ENCODE data around the gene AGPS.
"Not testable (repeated sequence)": the region's sequence is repeated elsewhere in the genome, so short reads cannot be mapped to it uniquely, and the experiment has no call there.

Gene AGPS

GRCh38 chr2:177542396-177542795 is 149.8 kb downstream of the AGPS start:
- no peaks in the 10 kb centered on the region for H3K27me3 Mint-ChIP-seq
- no peaks in the 10 kb centered on the region for H3K9me3 Mint-ChIP-seq
- no peak for DNase-seq (ENCODE audit: low spot score in 2 of 2)
- no peaks in the 10 kb centered on the region for H3K4me1 Mint-ChIP-seq
- no peak for ATAC-seq (ENCODE audit: low read depth)
- H3K36me3 Mint-ChIP-seq = peaks cover 6% of the 10 kb centered on the region
- H3K4me3 Mint-ChIP-seq = no peak overlapping the region
- H3K27ac Mint-ChIP-seq = no peak overlapping the region

- H3K9me3 Mint-ChIP-seq = no peaks in the 10 kb centered on the region
- H3K27me3 Mint-ChIP-seq = no peaks in the 10 kb centered on the region
- H3K4me1 Mint-ChIP-seq = no peaks in the 10 kb centered on the region
- no peak for ATAC-seq (ENCODE audit: low read depth)
- no peak overlapping the region for H3K4me3 Mint-ChIP-seq
- no peak overlapping the region for H3K27ac Mint-ChIP-seq
- H3K36me3 Mint-ChIP-seq = peaks cover 3% of the 10 kb centered on the region
- no peak for DNase-seq (ENCODE audit: low spot score in 2 of 2)
Observed at GRCh38 chr2:177543007-177543760, 150.6 kb downstream of the AGPS start.

- no peak overlapping the region for H3K27ac Mint-ChIP-seq
- no peaks in the 10 kb centered on the region for H3K36me3 Mint-ChIP-seq
- H3K27me3 Mint-ChIP-seq = no peaks in the 10 kb centered on the region
- H3K9me3 Mint-ChIP-seq = no peaks in the 10 kb centered on the region
- no peak overlapping the region for H3K4me3 Mint-ChIP-seq
- ATAC-seq (ENCODE audit: low read depth) (no peak), DNase-seq (ENCODE audit: low spot score in 2 of 2) (no peak)
- H3K4me1 Mint-ChIP-seq = no peaks in the 10 kb centered on the region
Observed at GRCh38 chr2:177545143-177545542, 152.6 kb downstream of the AGPS start.

GRCh38 chr2:177545981-177546585 is 153.5 kb downstream of the AGPS start:
- ATAC-seq (ENCODE audit: low read depth) (no peak), DNase-seq (ENCODE audit: low spot score in 2 of 2) (no peak)
- H3K4me3 Mint-ChIP-seq = no peak overlapping the region
- H3K36me3 Mint-ChIP-seq = no peaks in the 10 kb centered on the region
- no peaks in the 10 kb centered on the region for H3K9me3 Mint-ChIP-seq
- H3K4me1 Mint-ChIP-seq = no peaks in the 10 kb centered on the region
- H3K27ac Mint-ChIP-seq = no peak overlapping the region
- H3K27me3 Mint-ChIP-seq = no peaks in the 10 kb centered on the region

GRCh38 chr2:177547122-177547521 is 154.5 kb downstream of the AGPS start:
- Mint-ChIP-seq H3K27me3 (no peaks in the 10 kb centered on the region), H3K27ac (no peak overlapping the region), H3K36me3 (no peaks in the 10 kb centered on the region), H3K4me3 (no peak overlapping the region), H3K4me1 (no peaks in the 10 kb centered on the region), H3K9me3 (no peaks in the 10 kb centered on the region)
- DNase-seq (ENCODE audit: low spot score in 2 of 2) (no peak), ATAC-seq (ENCODE audit: low read depth) (no peak)

- Mint-ChIP-seq H3K27me3 (no peaks in the 10 kb centered on the region), H3K27ac (no peak overlapping the region), H3K4me3 (no peak overlapping the region), H3K9me3 (no peaks in the 10 kb centered on the region), H3K4me1 (no peaks in the 10 kb centered on the region), H3K36me3 (no peaks in the 10 kb centered on the region)
- no peak for DNase-seq (ENCODE audit: low spot score in 2 of 2)
- no peak for ATAC-seq (ENCODE audit: low read depth)
Observed at GRCh38 chr2:177547772-177548171, 155.2 kb downstream of the AGPS start.

- no peak overlapping the region for H3K4me3 Mint-ChIP-seq
- ATAC-seq (ENCODE audit: low read depth) (no peak), DNase-seq (ENCODE audit: low spot score in 2 of 2) (no peak)
- H3K36me3 Mint-ChIP-seq = no peaks in the 10 kb centered on the region
- no peaks in the 10 kb centered on the region for H3K27me3 Mint-ChIP-seq
- H3K4me1 Mint-ChIP-seq = peaks cover 3% of the 10 kb centered on the region
- no peaks in the 10 kb centered on the region for H3K9me3 Mint-ChIP-seq
- H3K27ac Mint-ChIP-seq = no peak overlapping the region
Observed at GRCh38 chr2:177548636-177549035, 156.1 kb downstream of the AGPS start.

- Mint-ChIP-seq H3K4me1 (peaks cover 5% of the 10 kb centered on the region), H3K4me3 (no peak overlapping the region), H3K9me3 (no peaks in the 10 kb centered on the region), H3K27me3 (no peaks in the 10 kb centered on the region), H3K27ac (no peak overlapping the region), H3K36me3 (no peaks in the 10 kb centered on the region)
- no peak for ATAC-seq (ENCODE audit: low read depth)
- DNase-seq (ENCODE audit: low spot score in 2 of 2) = no peak
Observed at GRCh38 chr2:177549171-177549570, 156.6 kb downstream of the AGPS start.

- no peaks in the 10 kb centered on the region for H3K27me3 Mint-ChIP-seq
- DNase-seq (ENCODE audit: low spot score in 2 of 2) = no peak
- H3K27ac Mint-ChIP-seq = no peak overlapping the region
- H3K9me3 Mint-ChIP-seq = no peaks in the 10 kb centered on the region
- ATAC-seq (ENCODE audit: low read depth) = no peak
- H3K4me3 Mint-ChIP-seq = no peak overlapping the region
- H3K36me3 Mint-ChIP-seq = no peaks in the 10 kb centered on the region
- peaks cover 5% of the 10 kb centered on the region for H3K4me1 Mint-ChIP-seq
Observed at GRCh38 chr2:177550264-177551200, 158.0 kb downstream of the AGPS start.

GRCh38 chr2:177551360-177551759 is 158.8 kb downstream of the AGPS start:
- not testable (repeated sequence) for DNase-seq (ENCODE audit: low spot score in 2 of 2)

GRCh38 chr2:177551989-177552421 is 159.4 kb downstream of the AGPS start:
- H3K36me3 Mint-ChIP-seq = no peaks in the 10 kb centered on the region
- no peak for DNase-seq (ENCODE audit: low spot score in 2 of 2)
- H3K4me3 Mint-ChIP-seq = peak overlapping the region; percentile 93
- H3K4me1 Mint-ChIP-seq = peaks cover 5% of the 10 kb centered on the region
- H3K9me3 Mint-ChIP-seq = no peaks in the 10 kb centered on the region
- peak overlapping the region; percentile 100 for H3K27ac Mint-ChIP-seq
- no peaks in the 10 kb centered on the region for H3K27me3 Mint-ChIP-seq
- no peak for ATAC-seq (ENCODE audit: low read depth)

More at GRCh38 chr2:177551360-177551759, 158.8 kb downstream of the AGPS start:
- H3K27me3 Mint-ChIP-seq; H3K4me1 Mint-ChIP-seq; H3K9me3 Mint-ChIP-seq; ATAC-seq (ENCODE audit: low read depth); H3K36me3 Mint-ChIP-seq: not testable (repeated sequence)
- H3K27ac Mint-ChIP-seq = peak overlapping the region; percentile 82
- peak overlapping the region; percentile 37 for H3K4me3 Mint-ChIP-seq

- ATAC-seq (ENCODE audit: low read depth) (peak; percentile 91), DNase-seq (ENCODE audit: low spot score in 2 of 2) (peak; percentile 94 to 95)
- peaks cover 2% of the 10 kb centered on the region for H3K9me3 Mint-ChIP-seq
- H3K4me1 Mint-ChIP-seq = peaks cover 5% of the 10 kb centered on the region
- H3K36me3 Mint-ChIP-seq = no peaks in the 10 kb centered on the region
- H3K27ac Mint-ChIP-seq = peak overlapping the region; percentile 100
- peak overlapping the region; percentile 93 for H3K4me3 Mint-ChIP-seq
- H3K27me3 Mint-ChIP-seq = peaks cover 2% of the 10 kb centered on the region
Observed at GRCh38 chr2:177552422-177553175, 160.0 kb downstream of the AGPS start.

GRCh38 chr2:177553176-177553884 is 160.8 kb downstream of the AGPS start:
- H3K27me3 Mint-ChIP-seq = peaks cover 2% of the 10 kb centered on the region
- peak overlapping the region; percentile 93 for H3K4me3 Mint-ChIP-seq
- H3K27ac Mint-ChIP-seq = peak overlapping the region; percentile 100
- no peaks in the 10 kb centered on the region for H3K36me3 Mint-ChIP-seq
- DNase-seq (ENCODE audit: low spot score in 2 of 2) (no peak), ATAC-seq (ENCODE audit: low read depth) (no peak)
- peaks cover 2% of the 10 kb centered on the region for H3K9me3 Mint-ChIP-seq
- peaks cover 5% of the 10 kb centered on the region for H3K4me1 Mint-ChIP-seq

Measured in memory B cell (primary cell).